ENCODE measurements around the gene TIAM1.

Gene TIAM1

DNA sequence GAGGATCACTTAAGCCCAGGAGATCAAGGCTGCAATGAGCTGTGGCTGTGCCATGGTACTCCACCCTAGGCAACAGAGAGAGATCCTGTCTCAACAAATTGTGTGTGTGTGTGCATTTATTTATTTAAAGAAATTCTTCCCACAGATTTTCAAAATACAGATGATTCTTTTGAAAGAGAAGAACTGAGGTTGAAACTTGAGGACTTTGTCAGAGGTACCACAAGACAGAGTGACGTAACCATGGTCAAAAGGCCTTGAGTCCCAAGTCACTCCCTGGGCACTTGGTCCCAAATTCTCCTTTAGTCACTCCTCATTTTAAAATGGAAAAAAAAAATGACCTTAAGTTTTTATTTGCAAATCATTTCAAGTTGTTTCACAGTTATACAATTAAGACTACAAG lies 57.4 kb downstream of the TIAM1 start:
- DNase-seq (ENCODE audit: low read depth in 2 of 2) = no peak

DNA sequence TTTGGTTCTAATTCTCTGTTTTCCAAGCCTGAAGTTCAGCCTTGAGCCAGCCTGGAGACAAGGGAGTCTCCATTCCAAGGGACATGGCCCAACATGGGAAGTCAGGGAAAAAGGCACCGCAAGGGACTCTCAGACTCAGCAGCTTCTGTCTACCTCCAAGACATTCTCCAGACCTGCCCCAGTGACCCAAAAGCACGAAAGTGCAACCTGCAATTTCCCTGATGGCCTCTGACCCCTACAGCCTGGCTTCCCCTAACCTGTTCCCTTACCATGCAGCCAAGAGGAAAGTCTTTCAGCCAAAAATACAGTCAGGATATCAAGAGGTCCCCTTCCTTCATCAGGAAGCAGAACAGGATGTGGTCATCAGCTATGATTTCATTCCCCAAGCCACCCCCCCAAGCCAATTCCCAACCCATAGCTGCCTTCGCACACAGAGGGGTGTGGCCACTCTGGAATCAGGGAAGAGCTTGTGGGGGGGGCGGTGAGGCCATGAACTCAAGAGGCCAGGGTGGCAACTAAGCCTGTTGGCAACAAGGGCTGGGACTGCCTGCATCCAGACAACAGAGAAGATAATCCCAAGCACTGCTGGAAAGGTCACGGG lies 59.2 kb downstream of the TIAM1 start:
- no peak for DNase-seq (ENCODE audit: low read depth in 2 of 2)

DNA sequence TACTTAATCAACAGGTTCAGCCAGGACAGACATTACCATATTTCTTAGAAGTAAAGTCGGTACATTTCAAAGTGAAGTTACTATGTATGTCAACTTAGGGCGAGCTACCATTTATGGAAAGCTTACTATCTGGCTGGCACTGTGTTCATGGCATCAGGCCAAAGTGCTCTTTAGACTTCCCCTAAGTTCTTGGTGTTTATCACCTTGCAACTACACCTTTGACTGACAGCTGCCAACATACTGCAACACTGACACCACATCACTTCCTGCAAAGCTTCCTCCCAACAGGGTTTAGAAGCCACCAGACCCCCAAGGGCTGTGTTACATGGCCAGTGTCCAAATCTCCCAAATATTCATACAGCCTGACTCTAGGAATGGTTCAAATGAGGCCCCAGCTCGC lies 61.0 kb downstream of the TIAM1 start:
- no peak for DNase-seq (ENCODE audit: low read depth in 2 of 2)

DNA sequence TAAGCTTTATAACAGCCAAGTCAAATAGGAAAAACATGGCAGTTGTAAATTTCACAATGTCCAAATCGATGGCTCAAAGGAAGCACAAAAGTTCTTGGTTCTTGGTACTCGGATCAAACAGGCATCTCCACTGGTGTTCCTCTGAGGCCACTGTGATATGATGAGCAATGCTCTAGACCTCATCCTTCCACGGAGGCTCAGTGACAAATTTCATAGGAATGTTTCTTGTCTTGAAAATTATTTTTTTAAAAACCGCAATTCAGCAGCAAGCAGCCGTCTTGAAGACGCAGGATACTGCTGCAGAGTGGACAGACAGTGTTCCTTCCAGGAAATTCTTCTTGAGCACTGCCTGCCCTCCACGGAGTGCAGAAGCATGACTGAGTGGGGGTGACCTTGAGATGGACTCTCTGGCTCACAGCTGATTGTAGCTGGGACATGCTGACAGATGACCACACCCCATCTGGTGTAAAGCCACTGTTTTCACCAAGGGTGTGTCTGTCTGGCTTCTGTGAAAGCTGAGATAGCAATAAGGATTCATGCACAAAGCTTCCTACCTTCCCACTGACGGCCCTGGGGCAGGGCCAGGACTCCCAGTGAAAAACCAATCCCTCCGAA lies 61.9 kb downstream of the TIAM1 start:
- DNase-seq (ENCODE audit: low read depth in 2 of 2) = peak; percentile 74 to 77

DNA sequence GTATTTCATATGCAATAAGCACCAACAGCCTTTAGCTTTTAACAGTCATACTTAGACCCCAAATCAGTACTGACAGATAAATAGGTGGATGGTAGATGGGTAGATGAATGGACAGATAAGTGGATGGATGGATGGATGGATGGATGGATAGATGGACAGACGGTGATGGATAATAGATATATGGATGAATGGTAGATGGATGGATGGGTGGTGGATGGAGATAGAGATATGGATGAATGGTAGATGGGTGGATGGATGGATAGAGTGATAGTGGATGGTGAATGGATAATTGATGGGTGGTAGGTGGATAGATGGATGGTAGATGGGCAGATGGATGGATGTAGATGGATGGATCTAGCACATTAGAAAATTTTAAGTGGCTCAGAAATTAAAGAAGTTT lies 62.5 kb downstream of the TIAM1 start:
- no peak for DNase-seq (ENCODE audit: low read depth in 2 of 2)

DNA sequence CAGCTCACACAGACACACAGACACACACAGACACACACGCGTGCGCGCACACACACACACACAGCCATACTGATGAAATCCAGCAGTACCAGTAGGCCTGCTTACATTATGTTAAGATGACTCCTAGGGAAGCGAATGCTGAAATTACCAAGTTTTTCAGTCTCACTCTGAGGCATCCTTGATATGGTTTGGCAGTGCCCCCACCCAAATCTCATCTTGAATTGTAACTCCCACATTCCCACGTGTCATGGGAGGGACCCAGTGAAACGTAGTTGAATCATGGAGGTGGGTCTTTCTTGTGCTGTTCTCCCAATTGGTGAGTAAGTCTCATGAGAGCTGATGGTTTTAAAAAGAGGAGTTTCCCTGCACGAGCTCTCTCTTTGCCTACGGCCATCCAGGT lies 64.1 kb downstream of the TIAM1 start:
- no peak for DNase-seq (ENCODE audit: low read depth in 2 of 2)

DNA sequence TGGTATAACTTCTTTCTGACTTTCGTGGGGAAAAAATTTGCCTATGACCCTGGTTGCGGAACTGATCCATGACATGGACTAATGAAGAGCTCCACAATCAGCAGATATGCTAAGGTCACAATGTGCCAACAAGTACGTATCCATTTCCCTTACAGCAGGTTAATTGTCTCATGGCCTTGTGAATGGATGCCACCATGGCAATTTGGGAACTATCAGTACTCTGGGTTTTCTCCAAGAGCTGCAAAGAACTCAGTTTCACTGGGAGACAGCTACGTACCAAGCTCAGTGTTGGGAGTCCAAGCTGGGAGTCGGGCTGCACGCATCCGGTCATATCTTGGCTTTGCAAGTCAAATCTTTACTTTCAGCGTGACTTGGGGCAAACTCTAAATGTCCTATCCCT lies 64.8 kb downstream of the TIAM1 start:
- no peak for DNase-seq (ENCODE audit: low read depth in 2 of 2)

DNA sequence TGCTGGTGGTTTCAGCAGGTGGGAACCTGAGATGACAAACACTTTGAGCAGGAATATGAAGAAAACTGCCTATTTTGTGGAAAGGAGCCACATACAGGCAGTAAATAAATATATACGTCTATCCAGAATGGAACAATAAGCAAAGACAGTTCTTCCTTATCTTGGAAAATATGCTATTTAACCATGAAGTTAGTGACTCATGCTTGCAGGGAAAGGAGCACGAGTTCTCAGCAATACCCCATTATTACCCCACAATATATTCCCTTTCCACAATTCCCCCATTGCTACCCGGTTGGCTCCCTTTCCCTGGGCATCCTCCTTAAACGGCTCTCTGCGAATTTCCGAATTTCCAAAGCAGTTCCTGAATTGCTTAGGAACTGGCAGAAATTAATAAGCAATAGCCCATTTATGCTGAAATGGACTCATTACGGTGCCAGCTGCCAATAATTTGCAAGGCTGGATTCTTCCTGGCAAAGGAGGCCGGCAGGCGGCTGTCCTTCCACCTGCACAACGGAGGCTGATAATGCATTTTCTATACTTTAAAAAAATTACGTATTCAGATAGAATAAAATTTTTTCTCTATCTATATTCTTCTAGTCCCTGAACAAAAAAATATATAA lies 65.4 kb downstream of the TIAM1 start:
- no peak for DNase-seq (ENCODE audit: low read depth in 2 of 2)

DNA sequence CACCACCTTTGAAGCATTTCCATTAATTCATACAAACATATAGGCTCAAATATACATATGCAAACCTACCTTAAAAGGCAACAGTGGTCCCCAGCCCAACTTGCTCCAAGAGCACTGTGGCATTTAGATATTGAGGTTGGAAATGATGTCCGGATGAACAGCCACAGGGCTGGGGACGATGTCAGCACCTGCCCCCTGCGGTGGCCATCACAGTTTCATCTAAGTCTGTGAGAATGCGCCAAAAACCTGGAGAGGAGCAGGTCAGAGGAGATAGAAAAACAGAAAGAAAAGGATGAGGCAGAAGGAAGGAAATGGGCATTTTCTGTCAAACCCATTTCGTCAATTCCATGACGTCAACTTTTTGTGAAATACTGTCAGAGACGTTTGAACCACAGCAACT lies 67.4 kb downstream of the TIAM1 start:
- DNase-seq (ENCODE audit: low read depth in 2 of 2) = no peak

DNA sequence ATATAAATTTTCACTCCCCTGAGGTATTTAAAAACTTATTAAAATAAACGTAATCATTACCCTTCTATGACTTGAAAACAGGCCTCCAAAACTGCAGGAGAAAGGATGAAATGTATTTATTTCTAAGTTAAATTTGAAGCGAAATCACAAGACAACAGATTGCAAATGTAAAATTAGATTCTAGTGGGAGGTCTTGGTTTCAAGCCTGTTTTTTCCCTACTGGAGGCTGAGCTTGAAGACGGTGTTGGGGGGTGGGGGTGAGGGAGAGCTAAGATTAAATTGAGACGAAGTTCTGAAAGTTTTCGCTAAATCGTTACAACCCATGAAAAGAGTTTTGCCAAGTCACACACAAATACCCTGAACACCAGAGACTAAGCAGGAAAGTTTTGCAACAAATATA lies 68.2 kb downstream of the TIAM1 start:
- no peak for DNase-seq (ENCODE audit: low read depth in 2 of 2)

DNA sequence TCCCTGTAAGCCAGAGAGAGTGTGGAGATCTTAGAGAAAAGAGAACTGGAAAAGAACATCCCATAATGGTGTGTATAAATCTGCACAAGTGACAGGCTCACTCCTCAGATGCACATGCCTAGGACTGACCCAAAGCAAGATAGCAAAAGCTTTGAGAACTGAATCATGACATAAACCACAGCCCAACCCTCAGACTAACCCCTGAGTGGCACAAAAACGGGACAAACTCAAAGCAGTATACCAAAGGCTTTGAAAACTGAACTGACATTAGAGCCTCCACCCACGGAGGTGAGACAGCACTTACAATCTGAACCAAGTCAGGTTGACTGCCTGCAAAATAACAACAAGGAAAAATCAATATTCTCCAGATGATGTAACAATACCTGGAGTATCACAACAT lies 70.8 kb downstream of the TIAM1 start:
- no peak for DNase-seq (ENCODE audit: low read depth in 2 of 2)

DNA sequence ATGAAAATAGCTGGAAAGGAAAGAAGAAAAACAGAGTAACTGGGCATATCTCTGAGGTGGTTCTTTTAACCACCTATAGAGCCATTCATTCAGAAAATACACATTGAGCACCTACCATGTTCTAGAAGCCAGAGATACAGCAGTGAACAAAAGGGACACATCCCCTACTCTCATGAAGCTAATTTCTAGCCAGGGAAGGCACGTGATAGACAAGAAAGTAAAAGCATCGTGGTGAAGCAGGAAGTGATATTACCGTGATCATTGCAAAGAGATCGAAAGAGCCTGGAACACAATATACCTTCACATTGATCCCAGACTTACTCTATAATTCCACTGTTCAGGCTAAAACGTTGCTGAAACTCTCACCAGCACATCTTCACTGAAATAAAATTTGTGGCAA lies 76.0 kb downstream of the TIAM1 start:
- DNase-seq (ENCODE audit: low read depth in 2 of 2) = no peak

DNA sequence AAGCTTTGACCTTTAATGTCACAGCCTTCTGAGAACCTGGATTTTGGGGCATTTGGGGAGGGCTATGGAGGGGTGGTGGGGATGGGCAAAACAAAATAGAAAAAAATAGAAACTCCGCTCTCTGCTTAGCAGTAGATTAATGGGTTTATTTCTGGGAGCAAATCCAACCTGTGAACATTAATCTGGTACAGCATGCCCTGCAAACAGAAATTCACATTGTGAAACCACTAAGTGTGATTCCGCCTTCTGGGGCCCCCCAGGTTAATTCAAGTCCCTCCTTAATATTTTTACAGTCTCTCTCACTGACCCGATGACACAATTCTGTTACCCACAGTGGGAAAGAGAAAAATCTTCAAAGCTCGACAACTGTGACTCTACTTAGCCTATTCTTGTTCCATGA lies 76.4 kb downstream of the TIAM1 start:
- no peak for DNase-seq (ENCODE audit: low read depth in 2 of 2)

DNA sequence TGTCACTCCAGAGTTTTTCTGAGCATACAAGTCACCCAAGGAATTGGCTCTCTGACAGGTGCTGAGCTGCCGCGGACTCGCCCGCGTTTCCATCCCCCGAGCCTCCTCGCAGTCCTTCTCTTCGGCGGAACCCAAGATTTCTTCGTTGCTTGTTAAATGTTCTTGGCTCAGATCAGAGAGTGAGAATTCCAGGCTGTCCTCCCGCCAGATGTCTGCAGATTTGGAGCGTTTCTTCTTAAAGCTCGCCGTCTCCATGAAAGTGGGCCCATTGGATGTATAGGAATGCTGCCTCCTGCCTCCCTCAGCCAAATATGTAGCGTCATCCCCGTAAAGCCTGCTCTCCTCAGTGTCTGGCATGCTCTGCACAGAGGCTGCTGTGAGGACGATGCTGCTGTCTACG lies 77.8 kb downstream of the TIAM1 start:
- DNase-seq (ENCODE audit: low read depth in 2 of 2) = no peak

DNA sequence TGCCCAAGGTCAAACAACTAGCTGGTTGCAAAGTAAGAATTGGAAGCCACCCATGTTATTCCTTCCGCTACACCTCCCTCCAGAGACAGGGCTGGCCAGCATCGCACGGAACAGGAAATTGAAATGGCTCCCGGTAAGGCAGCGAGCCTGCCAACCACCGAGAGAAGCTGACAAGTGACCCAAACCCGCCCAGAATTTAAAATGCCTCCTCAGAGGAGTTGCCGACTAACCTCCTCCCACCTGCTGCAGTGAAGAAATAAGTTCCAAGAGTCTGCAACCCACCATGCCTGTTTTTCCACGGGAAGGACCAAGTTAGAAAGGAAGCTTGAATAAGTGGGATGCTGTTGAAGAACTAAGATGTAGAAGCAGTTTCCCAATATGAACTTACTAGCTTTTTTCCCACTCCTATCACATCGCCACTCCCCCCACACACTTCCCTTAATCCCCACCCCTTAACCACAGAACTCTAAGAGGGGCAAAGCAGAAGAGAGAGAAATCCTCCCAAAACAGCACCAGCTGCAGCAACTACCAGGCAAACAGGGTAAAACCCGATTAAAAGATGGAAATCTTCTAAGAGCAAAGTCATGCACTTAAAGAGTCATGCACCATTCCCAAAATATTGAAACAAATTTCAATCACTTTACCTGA lies 78.6 kb downstream of the TIAM1 start:
- DNase-seq (ENCODE audit: low read depth in 2 of 2) = no peak

DNA sequence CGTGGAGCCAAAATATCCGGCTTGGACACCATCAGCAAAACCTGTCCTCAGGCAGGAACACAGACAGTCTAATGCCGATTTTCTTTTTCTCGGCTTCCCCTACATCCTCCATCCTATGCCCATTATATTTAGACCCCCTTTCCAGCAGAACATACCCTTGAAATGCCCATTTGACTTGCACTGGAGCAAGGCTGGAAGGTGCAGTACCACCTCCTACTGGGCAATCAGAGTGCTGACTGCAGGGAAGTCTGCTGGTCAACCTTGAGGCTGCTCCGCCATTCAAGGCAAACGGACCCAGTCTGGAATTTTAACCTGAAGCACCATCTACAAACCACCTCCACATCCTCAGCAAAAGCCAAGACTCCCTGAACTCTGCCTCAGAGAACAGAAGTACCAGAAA lies 79.5 kb downstream of the TIAM1 start:
- no peak for DNase-seq (ENCODE audit: low read depth in 2 of 2)

DNA sequence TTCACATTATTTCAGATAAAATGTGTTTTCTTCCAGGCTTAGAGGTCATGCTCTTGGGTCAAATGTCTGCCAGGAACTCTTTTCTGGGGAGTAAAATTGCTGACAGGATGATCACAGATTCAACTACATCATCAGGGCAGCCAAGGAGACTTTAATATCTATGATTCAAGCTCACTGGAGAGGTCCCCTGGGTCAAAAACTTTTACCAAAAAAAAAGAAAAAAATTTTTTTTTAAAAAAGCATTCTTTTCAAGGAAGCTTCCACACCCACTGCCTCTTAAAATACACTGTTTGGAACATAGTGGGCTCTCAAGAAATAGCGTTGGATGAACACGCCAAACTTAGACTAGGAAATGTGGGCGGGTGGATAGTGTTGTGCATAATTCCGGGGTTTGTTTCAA lies 81.3 kb downstream of the TIAM1 start:
- DNase-seq (ENCODE audit: low read depth in 2 of 2) = no peak

DNA sequence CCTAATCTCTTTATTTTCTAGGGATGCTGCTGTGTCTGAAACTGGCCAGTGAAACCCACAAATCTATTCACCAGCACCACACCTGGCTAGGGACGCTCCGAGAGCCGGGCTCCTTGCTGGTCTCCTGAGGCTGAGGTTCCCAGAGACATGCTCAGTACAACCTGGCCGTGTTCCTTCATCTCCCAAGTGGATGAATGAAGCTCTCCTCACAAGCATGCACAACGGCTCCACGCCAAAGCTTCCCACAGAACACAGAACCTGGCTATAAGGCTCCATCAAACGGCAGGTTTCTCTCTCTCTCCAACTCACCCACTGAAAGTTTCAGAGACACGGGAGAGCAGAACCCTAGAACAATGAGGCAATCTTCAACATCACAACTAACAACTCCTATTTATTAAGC lies 82.3 kb downstream of the TIAM1 start:
- DNase-seq (ENCODE audit: low read depth in 2 of 2) = no peak

DNA sequence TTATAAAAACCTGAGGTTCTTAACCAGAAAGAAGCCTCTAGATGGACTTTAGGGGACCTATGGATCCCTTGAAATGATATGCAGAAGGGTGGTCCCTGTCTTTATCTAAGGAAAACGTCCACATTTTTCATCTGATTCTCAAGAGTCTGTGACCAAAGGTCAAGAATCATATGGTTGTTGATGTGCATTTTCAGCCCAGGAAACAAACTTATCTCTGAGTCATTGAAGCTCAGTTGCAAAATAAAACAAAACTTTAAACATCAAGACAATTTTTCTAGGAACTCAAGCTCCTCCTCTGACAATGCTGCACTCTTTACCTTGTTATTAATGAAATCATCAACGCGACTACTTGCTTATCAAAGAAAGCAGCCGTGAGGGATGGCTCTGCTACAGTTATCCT lies 83.3 kb downstream of the TIAM1 start:
- no peak for DNase-seq (ENCODE audit: low read depth in 2 of 2)

DNA sequence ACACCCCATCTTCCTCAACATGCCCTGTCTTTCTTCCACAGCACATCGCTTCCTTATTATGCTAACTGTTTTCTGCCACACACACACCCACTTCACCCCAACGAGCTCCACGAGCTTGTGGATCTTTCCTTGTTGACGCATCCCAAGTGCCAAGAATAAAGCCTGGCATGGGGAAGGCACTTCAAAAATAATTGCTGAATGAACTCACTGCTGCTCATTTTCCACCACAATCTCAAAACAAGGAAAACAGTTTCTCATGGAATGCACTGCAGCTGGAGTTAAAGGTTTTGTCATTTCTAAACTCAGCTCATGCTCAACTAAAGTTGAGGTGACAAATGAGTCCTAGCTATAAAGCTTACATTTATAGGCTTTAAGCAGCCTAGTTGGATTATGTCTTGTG lies 86.0 kb downstream of the TIAM1 start:
- no peak for DNase-seq (ENCODE audit: low read depth in 2 of 2)

DNA sequence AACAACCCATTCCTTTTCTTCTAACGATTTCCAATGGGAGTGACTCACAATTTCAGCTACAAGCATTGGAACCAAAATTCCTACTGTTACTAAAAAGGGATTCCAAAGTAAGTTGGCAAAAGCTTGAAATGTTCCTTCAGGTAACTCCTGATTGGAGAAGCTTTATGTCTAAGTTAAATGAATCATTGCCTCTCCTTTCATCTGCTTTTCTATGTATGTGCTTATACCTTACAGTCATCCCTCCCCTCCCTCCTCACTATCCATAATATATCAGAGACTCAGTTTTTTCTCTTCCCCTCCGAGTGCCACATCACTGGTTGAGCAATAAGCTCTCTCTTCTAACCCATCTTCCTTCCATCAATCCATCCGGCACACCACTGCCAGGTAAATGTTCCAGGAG lies 86.8 kb downstream of the TIAM1 start:
- DNase-seq (ENCODE audit: low read depth in 2 of 2) = no peak

DNA sequence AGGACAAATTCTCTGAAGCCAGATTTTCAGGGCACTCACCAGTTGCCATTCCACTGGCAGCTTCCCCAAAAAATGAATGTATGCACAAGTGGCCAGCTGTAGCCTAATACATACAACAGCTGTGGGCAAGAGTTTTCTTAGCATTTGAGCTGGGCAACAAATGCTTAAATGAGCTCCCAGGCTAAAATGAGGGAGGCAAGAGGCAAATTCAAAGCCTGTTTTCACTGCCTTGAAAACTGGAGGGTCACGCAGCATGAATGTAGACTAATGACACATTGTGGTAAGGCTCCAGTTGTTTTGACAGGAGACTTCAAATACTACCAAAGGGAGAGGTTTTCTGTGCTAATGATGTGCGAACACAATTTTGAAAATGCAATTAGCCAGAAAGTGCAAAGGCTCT lies 88.2 kb downstream of the TIAM1 start:
- DNase-seq (ENCODE audit: low read depth in 2 of 2) = no peak

DNA sequence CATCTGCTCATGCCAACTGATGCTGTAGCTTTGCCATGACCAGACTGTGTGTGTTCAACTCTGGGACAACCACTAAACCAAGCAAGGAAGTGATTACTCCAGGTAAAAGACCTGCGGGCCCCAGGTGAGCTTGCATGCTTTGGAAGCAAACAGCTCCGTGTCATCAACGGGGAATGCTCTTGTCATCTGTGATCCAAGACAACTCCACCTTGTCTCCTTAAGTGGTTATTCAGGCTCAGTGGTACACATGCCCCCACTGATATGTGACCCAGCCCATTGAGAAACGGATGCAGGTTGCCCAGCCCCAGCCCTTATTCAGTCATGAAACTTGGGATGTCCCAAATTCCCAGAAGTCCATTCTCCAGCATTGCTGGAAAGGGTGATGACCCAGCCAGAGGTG lies 89.0 kb downstream of the TIAM1 start:
- DNase-seq (ENCODE audit: low read depth in 2 of 2) = no peak
